SHP77 treated with DMSO at 0.1 percent for 48 hours (cell line): ENCODE measurements around the gene COG4.
"Not testable (repeated sequence)": the region's sequence is repeated elsewhere in the genome, so short reads cannot be mapped to it uniquely, and the experiment has no call there.

ENCODE experiments used
- DNase-seq: peaks from one replicate; lab custom pipeline; 2025; lab: John Stamatoyannopoulos, UW

The COG4 gene

DNA sequence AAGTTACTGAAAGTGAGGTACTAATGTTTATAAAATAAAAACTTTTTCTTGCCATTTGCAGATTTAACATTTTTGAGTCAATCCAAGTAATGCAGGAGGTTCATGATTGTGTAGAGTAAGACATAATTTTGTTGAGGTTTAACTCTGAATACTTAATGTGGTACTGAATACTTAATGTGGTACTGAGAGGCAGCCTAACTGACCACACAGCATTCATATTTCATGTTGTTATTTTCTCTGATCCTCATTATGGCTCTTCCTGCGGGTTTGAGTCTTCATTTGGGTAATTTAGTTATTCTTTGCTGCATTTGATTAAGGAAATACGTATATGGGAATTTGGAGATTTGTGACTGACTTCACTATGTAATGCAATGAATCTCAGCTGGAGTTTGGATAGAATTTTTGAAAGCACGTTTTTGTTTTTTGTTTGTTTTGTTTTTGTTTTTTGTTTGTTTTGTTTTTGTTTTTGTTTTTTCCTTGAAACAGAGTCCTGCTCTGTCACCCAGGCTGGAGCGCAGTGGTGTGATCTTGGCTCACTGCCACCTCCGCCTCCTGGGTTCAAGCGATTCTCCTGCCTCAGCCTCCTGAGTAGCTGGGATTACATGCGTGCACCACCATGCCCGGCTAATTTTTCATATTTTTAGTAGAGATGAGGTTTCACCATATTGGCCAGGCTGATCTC, 4.1 kb upstream of the COG4 start:
- no peak for DNase-seq

DNA sequence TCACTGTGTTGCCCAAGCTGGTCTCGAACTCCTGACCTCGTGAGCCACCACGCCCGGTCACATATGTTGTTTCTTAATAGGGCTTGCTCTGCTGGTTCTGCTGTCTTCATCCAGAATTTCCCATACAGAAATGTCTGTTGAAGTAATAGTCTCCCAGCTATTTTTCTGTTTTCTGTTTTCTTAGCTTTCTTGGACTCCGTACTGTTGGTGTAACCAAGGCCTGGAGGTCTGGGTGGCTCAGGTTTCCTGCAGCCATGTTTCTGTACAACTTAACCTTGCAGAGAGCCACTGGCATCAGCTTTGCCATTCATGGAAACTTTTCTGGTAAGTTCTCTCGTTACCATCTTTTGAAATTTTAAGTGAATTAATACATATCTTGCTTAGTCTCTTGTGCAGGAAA, 3.0 kb upstream of the COG4 start:
- no peak for DNase-seq

DNA sequence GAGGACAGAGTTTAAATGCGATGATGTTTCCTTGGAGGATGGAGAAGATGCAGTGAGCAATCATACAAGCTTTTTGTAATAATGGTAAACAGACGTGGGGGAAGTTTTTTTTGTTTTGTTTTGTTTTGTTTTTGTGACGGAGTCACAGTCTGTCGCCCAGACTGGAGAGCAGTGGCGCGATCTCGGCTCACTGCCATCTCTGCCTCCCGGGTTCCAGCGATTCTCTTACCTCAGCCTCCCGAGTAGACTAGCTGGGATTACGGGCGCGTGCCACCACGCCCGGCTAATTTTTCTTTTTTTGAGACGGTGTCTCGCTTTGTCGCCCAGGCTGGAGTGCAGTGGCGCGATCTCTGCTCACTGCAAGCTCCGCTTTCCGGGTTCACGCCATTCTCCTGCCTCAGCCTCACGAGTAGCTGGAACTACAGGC, 1.1 kb upstream of the COG4 start:
- not testable (repeated sequence) for DNase-seq

DNA sequence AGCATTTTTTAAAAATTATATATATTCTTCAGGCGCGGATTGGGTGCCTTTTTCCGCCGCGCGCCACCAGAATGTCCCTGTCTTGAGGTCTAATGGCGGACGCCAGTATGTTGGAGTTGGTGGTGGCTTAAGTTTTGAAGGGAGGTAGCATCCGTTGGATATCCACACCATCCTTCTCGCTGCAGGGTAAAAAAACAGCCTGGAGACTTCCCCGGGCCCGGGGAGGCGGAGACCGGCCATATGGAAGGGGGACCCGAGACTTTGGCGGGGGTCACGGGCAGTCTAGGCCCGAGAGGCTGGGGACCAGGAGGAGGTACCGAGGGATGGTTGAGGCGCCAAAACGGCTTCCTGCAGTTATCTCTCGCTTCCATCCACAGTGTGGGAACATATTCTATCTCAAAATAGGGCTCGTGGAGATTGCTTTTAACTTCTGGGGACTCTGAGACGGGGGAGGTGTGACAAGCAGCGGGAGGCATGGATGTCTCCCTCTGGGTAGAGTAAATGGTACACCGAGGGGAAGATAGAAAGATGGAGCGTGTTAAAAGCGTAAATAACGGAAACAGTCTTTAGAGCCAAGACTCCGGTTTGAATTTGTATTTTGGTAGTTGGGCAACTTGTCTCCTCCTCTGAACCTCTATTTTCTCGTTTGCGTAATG, 517 bp upstream of the COG4 start, which contains the start of gene SF3B3:
Gene SF3B3 (plus strand): TSS at position 74 of the 656 bp plus-strand sequence. CDS start 2,841 bp downstream, outside the sequence.
- DNase-seq, result peak; percentile 96

DNA sequence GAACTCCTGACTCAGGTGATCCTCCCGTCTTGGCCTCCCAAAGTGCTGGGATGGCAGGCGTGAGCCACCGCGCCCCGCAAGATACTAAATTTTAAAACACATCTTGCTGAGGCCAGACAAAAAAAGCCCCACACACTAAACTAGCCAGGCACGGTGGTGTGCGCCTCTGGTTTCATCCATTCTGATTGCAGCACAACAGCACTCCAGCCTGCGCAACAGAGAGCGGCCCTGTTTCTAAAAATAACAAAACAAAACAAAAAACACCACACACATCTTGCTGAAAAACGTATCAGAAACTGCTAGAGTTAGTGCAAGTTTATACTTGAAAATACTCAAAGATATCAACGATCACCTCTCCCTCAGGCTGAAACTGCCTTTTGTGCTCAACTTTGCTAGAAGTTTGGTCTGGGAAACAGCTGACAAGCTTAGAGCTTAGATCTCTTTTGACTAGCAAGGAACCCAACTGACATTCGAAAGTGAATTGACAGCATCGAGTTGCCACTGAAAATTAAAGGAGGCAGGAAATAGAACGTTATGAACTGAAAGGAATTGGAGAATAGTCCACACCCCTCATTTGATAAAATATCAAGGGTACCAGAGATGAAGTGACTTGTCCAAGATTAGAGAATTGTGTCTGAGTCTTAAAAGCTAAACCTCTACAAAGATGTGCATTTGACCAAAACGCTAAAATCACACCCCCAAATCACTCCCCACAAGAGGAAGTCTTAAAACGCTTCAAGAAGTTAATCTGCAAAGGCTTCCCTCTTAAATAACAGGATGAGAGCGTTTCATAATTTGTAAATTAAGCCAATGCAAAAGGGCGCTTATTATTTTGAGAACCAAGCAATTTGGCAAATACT, 908 bp downstream of the COG4 start:
- DNase-seq, result no peak

DNA sequence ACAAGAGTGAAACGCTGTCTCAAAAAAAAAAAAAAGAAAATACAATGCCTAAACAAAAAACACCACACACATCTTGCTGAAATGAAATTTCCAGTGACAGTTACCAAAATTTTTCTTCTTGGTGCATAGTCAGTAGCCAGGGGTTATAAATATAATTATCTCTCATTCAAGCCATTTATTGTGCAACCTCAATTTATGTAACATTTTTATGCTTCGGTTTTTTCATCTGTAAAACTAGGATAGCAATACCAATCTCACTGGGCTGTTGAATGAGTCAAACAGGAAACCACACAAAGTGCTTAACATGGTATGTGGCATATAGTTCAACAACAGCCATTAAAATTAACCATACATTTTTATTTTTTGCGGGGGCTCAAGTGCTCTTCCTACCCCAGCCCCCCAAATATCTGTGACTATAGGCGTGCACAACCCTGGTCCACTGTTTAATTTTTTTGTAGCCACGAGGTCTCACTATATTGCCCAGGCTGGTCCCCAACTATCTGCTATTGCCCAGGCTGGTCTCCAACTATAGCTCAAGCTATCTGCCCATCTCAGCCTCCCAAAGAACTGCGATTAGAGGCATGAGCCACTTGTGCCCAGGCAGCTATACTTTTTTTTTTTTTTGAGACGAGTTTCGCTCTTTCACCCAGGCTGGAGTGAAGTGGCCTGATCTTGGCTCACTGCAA, 2.6 kb downstream of the COG4 start:
- no peak for DNase-seq

DNA sequence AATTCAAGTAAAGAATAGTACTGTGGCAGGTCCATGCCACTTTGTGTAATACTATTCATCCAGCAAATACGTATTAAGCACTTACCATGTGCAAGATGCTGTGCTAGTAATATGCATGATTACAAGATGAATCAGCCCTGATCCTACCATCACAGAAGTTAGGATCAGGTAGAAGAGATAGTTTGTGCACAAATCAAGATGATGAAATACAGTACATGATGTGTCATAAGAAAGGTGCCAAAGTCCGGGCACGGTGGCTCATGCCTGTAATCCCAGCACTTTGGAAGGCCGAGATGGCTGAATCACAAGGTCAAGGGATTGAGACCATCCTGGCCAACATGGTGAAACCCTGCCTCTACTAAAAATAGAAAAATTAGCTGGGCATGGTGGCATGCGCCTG, 10.9 kb downstream of the COG4 start:
- DNase-seq, result no peak

DNA sequence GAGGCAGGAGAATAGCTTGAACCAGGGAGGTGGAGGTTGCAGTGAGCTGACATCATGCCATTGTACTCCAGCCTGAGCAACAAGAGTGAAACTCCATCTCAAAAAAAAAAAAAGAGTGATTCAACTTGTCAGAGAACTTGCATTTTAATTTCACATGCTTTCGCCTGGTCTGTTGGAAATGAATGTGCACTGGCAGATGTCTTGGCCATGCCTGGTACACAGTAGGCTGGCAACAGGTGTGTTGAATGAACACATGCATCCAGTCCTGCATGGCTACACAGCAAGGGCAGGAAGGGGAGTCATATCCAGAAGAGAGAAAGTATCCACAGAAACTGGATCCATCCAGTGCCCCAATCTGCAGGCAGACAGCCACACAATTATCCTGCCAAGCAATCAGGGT, 11.5 kb downstream of the COG4 start:
- no peak for DNase-seq

DNA sequence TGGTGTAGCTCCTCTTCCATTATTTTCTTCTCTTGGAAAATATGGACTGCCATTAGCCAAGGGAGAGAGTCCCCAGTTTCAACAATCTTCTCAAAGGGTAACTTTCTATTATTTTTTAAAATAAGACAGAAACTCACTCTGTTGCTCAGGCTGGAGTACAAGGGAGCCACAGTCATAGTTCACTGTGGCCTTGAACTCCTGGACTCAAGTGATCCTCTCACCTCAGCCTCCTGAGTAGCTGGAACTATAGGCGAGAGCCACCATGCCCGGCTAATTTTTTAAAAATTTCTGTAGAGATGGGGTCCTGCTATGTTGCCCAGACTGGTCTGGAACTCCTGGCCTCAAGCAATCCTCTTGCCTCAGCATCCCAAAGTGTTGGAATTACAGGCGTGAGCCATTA, 13.1 kb downstream of the COG4 start:
- no peak for DNase-seq

DNA sequence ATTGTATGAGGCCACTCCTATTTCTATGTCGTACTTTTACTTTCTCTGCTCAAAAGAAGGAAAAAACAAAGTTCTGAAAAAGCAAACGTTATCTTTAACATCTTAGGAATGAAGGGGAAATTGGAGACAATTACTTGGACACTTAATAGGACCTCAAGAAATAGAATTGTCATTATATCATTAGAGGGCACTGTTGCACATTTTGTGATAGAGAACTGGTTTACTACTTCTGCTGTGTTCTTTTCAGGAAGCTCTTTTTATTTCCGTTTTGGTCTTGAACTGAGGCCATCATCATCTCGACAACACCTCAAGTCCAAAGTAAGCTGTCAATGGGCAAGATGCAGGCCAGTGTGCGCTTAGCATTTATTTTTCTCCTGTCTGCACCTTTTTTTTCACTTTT, 14.6 kb downstream of the COG4 start:
- no peak for DNase-seq

DNA sequence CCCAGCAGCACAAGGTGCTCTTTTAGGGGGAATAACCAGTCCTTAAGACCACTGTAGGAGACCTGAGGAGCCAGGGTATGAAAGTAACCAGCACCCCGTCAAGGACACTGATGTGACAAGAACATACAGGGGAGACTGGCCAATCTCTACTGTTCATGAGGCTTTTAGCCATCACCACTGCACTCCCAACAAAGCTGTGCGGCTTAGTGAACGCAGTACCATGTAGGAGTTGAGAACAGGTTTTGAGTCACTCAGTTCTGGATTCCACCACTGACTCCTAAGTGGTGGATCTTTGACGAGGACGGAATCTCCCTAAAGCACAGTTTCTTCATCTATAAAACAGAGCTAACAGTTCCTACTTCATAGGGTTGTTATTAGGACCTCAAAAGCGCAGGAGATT, 26.8 kb downstream of the COG4 start:
- no peak for DNase-seq

DNA sequence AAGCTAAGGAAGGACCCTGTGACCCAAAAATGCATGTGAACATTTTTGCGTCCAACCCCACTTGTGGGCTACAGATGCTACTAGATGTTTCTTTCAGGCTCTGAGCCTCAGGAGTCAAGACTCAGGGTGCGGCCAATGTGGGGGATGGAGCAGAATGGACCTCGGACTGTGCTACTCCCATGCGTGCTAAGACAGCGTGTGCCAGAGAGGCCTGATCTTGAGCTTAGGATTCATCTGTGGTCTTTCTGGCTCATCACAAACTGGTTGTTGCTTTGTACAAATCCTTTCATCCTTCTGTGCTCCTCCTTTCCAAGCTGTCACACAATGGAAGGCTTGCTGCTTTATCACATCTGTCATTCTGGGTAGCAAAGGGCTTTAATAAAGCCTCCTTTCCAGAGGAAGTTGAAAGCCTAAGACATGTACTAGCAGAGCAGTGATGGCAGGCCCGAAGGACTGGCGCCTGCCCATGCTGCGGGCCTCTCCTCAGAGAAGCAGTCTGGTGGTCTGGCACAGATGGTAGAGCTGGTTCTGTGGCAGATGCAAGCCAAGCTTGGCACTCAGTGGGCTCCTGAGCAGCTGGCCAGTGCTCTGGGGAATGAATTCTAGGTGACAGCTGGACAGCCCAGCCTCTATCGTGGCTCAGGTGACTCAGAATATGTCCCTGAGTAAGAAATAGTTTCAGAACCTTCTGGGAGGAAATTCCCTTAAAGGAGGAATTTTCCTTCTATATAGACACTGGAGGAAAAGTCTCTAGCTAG, 27.8 kb downstream of the COG4 start:
- DNase-seq, result no peak

DNA sequence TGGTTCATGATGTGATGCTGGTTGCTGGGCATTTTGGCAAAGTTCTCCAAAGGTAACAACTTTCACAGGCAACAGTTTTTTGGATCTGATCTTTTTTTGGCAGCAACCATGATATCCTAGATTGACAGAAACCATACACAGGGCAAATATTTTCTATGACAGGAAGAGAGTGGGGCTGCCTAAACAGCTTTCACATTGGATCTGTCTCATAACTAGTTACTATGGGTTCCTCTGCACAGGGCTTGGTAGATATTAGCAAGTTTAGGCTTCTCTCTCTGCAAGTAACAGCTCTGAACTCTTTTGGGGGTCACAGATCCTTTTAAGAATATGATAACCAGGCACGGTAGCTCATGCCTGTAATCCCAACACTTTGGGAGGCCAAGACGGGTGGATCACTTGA, 28.6 kb downstream of the COG4 start:
- DNase-seq, result no peak

DNA sequence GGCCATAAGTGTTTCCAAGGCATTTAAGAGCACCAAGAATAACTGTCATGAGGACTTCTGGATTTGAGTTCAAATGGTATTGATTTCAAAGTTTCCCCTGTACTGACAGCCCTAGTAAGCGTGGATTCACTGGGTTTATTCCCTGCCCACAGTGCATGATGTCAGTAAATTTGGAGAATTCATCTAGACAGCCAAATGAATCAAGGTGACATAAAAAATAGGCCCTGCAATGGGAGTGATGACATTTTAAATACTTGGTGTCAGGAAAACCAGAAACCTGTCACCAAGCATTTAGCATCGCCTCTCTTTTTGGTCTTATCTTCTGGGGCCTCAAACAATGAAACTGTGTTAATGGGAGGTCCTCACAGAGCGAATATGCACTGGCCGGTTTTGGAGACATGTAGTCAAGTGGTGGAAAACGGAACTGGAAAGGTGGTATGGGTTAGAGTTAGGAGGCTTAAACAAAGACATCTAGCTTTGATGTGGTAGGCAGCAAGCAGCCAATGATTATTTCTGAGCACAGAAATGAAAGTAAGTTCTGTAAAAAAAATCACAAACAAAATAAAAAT, 29.1 kb downstream of the COG4 start:
- no peak for DNase-seq

DNA sequence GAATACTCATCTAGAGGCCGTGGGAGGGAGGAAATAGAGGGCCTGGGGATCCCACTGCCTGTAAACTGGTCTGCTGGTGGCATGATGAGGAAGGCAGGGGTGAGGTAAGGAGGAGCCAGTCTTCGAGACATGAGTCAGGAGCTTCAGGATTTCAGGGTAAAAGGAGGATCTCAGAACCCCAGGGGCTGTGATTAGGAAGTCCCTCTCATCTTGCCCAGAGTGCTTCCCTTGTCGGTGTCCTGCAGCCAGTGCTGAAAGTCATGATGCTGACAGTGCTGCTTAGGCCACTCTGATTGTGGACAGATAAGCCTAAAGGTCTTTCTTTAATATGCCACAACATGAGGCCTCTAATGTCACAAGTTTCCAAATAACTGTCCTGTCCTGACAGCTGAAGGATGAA, 29.6 kb downstream of the COG4 start:
- no peak for DNase-seq

DNA sequence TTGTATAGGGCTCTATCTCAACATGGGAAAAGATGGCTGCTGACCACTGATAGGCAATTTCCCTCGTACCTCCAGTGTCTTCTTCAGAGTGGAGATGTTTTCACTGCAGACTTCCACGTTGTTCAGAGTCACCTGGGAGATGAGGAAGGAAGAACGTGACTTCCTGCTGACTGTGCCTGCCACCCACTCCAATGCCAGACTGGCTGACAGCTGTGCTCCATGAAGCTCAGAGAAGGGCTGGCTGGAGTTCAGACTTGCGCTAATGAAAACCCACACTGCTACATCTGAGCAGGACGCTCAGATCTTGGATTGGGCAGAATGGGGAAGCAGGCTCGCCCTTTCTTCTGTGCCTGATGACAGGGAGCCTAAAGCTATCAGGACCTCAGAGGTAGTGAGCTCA, 33.1 kb downstream of the COG4 start:
- DNase-seq, result no peak

DNA sequence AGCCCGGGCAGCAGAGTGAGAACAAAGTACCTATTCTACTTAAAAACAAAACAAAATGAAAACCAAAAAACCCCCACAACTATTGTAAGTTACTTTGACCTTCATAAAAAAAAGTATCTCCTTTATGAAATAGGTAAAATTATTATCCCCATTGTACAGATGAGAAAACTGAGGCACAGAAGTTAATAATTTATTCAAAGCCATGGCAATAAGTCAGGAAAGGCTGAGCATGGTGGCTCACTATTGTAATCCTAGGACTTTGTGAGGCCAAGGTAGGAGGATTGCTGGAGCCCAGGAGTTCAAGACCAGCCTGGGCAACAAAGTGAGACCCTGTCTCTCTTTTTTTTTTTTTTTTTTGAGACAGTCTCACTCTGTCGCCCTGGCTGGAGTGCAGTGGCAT, 38.5 kb downstream of the COG4 start:
- no peak for DNase-seq

DNA sequence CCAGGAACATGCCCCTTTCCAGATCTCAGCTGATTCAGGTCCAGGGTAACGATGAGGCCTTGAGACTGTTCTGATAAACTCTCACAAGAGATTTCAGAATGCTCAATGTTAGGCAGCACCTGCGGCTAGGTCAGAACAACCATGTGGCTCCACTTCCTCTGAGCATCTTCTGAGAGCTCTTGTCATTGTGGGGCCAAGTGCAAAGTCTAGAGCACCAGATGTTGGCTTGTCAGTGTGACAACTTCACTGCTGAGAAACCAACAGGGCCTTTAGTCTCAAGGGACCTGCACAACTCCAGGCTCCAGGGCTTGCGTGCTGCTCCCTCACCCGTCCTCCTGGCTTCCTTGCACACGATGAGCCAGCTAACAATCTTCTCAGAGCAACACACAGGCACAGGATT, 39.9 kb downstream of the COG4 start:
- no peak for DNase-seq

DNA sequence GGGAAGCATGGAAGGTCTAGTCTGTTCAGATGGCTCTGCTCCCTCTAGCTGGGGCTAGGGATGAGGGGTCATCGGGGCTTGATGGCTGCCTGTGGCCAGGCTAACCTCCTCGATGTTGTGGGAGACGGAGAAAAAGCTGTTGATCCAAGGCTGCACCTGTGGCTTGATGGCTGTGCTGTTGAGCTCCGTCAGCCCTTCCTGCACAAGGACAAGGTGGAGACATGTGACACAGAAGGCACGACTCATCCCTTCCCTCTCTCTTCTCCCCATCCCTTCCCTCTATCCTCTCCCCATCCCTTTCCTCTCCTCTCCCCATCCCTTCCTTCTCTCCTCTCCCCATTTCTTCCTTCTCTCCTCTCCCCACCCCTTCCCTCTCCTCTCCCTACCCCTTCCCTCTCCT, 40.7 kb downstream of the COG4 start:
- DNase-seq, result no peak

DNA sequence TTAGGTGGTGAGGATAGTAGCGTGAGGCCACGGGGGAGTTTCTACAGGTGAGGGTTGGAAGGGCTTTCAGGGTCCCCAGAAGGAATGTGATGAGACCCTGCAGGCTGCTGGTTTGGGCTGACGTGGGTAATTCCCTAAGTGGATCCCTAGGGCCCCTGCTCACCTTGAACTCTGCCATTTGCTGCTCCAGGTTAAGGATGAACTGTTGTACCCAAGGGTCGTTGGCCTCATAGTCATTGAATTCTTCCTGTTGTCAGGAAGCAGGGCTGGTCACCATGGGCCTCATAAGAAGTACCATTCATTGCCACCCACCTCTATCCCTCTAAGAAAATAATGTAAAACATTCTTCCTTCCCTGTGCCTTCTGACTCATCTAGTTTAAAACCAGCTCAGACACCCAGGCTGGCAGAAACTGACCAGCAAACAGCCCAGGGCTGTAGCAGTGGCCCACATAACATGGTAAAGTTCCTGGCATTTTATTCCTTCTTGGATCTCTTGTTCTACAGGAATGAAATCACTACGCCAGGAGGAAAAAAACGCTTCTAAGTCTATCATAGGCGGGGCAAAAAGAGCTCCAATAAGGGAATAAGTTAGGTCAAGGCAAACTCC, 41.3 kb downstream of the COG4 start:
- DNase-seq, result no peak
